HG02759 (cell line): ENCODE results near the gene SKP1.
A peak's percentile ranks its signal among the peaks of the same experiment; 100 is the strongest.

Experiments used
- ATAC-seq: cut with Tn5 transposase; IDR thresholded peaks from one replicate; pipeline ENCODE4 v1.9.1; 2021; ENCODE audit warnings: mild to moderate bottlenecking, moderate library complexity; ENCODE audit not compliant: unreplicated experiment

The SKP1 gene

GRCh38 chr5:134143944-134144941 lies 32.5 kb downstream of the SKP1 start:
- no peak for ATAC-seq

GRCh38 chr5:134143431-134143830 lies 33.3 kb downstream of the SKP1 start:
- ATAC-seq: no peak

GRCh38 chr5:134142806-134143205 lies 33.9 kb downstream of the SKP1 start:
- ATAC-seq: no peak

GRCh38 chr5:134142052-134142451 lies 34.7 kb downstream of the SKP1 start:
- no peak for ATAC-seq

GRCh38 chr5:134141331-134142050 lies 35.3 kb downstream of the SKP1 start:
- no peak for ATAC-seq

GRCh38 chr5:134140530-134141201 lies 36.1 kb downstream of the SKP1 start:
- peak; percentile 40 for ATAC-seq

- ATAC-seq: no peak
Measured at GRCh38 chr5:134139891-134140469, 36.8 kb downstream of the SKP1 start.

- ATAC-seq: no peak
Measured at GRCh38 chr5:134139377-134139851, 37.3 kb downstream of the SKP1 start.

GRCh38 chr5:134138416-134139376 lies 38.1 kb downstream of the SKP1 start:
- peak; percentile 89 for ATAC-seq

- no peak for ATAC-seq
Measured at GRCh38 chr5:134136771-134137170, 40.0 kb downstream of the SKP1 start.

GRCh38 chr5:134136221-134136631 lies 40.5 kb downstream of the SKP1 start:
- ATAC-seq: no peak

GRCh38 chr5:134135091-134135655 lies 41.6 kb downstream of the SKP1 start:
- ATAC-seq: no peak

GRCh38 chr5:134133995-134134541 lies 42.7 kb downstream of the SKP1 start:
- ATAC-seq: no peak

GRCh38 chr5:134133188-134133994 lies 43.4 kb downstream of the SKP1 start:
- no peak for ATAC-seq

GRCh38 chr5:134132372-134133187 lies 44.2 kb downstream of the SKP1 start:
- ATAC-seq: peak; percentile 58

GRCh38 chr5:134131578-134132350 lies 45.0 kb downstream of the SKP1 start:
- ATAC-seq: no peak

- ATAC-seq: no peak
Measured at GRCh38 chr5:134131165-134131564, 45.6 kb downstream of the SKP1 start.
